ENCODE measurements around the gene C15orf62.

C15orf62 gene

GRCh38 chr15:40773496-40773895 is 3.7 kb downstream of the C15orf62 start (continued):
- TF ChIP-seq ZNF776 (tag by site-specific recombination; IDR thresholded peaks at IDR 0.05; ENCODE audit: borderline replicate concordance): no peak
- no peak for TF ChIP-seq ZNF292 (tag by site-specific recombination; IDR thresholded peaks at IDR 0.05; ENCODE audit: borderline replicate concordance, low read depth)
- no peak for TF ChIP-seq ZNF10 (tag by site-specific recombination; IDR thresholded peaks at IDR 0.05)
- TF ChIP-seq ZNF830 (tag by site-specific recombination; IDR thresholded peaks at IDR 0.05; ENCODE audit: low read depth): no peak
- TF ChIP-seq REST (tag by site-specific recombination; IDR thresholded peaks at IDR 0.05): no peak
- no peak for TF ChIP-seq ZNF404 (tag by site-specific recombination; IDR thresholded peaks at IDR 0.05)
- TF ChIP-seq ZNF791 (tag by site-specific recombination; IDR thresholded peaks at IDR 0.05): no peak
- no peak for TF ChIP-seq MEIS1 (CRISPR knock-in tag; IDR thresholded peaks at IDR 0.05; ENCODE audit: borderline replicate concordance)
- no peak for TF ChIP-seq ZNF837 (tag by site-specific recombination; IDR thresholded peaks at IDR 0.05)
- TF ChIP-seq, protein P1, sequence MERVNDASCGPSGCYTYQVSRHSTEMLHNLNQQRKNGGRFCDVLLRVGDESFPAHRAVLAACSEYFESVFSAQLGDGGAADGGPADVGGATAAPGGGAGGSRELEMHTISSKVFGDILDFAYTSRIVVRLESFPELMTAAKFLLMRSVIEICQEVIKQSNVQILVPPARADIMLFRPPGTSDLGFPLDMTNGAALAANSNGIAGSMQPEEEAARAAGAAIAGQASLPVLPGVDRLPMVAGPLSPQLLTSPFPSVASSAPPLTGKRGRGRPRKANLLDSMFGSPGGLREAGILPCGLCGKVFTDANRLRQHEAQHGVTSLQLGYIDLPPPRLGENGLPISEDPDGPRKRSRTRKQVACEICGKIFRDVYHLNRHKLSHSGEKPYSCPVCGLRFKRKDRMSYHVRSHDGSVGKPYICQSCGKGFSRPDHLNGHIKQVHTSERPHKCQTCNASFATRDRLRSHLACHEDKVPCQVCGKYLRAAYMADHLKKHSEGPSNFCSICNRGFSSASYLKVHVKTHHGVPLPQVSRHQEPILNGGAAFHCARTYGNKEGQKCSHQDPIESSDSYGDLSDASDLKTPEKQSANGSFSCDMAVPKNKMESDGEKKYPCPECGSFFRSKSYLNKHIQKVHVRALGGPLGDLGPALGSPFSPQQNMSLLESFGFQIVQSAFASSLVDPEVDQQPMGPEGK (tag by site-specific recombination; IDR thresholded peaks at IDR 0.05): no peak
- no peak for TF ChIP-seq ZSCAN16 (tag by site-specific recombination; IDR thresholded peaks at IDR 0.05)

GRCh38 chr15:40773902-40774301 is 4.1 kb downstream of the C15orf62 start:
- CTCF ChIA-PET: interaction anchor here (1.6 kb wide), 1 partner anchor 8 kb away, joined by 4 read pairs; no protein-coding TSS in a partner anchor
- TF ChIP-seq, protein P2, sequence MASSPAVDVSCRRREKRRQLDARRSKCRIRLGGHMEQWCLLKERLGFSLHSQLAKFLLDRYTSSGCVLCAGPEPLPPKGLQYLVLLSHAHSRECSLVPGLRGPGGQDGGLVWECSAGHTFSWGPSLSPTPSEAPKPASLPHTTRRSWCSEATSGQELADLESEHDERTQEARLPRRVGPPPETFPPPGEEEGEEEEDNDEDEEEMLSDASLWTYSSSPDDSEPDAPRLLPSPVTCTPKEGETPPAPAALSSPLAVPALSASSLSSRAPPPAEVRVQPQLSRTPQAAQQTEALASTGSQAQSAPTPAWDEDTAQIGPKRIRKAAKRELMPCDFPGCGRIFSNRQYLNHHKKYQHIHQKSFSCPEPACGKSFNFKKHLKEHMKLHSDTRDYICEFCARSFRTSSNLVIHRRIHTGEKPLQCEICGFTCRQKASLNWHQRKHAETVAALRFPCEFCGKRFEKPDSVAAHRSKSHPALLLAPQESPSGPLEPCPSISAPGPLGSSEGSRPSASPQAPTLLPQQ (tag by site-specific recombination; IDR thresholded peaks at IDR 0.05): no peak
- no peak for TF ChIP-seq ZNF677 (tag by site-specific recombination; IDR thresholded peaks at IDR 0.05)
- TF ChIP-seq ZNF785 (tag by site-specific recombination; IDR thresholded peaks at IDR 0.05): no peak
- no peak for TF ChIP-seq ZNF610 (tag by site-specific recombination; IDR thresholded peaks at IDR 0.05; ENCODE audit: borderline replicate concordance)
- no peak for TF ChIP-seq ZNF391 (tag by site-specific recombination; IDR thresholded peaks at IDR 0.05; ENCODE audit: borderline replicate concordance, low read depth)
- TF ChIP-seq SETDB1 (IDR thresholded peaks at IDR 0.05; ENCODE audit: insufficient read length, low read length): no peak
- TF ChIP-seq BCL6B (tag by site-specific recombination; IDR thresholded peaks at IDR 0.05): no peak
- no peak for TF ChIP-seq ZNF335 (tag by site-specific recombination; conservative IDR thresholded peaks at IDR 0.05)
- no peak for TF ChIP-seq ZNF274 (IDR thresholded peaks at IDR 0.05; ENCODE audit: low read length)
- TF ChIP-seq ZNF274 (tag by site-specific recombination; IDR thresholded peaks at IDR 0.05; ENCODE audit: borderline replicate concordance): no peak
- TF ChIP-seq ZBTB48 (tag by site-specific recombination; IDR thresholded peaks at IDR 0.05): no peak
- no peak for TF ChIP-seq ZNF404 (tag by site-specific recombination; IDR thresholded peaks at IDR 0.05)
- POLR2A ChIA-PET: no interaction called here
- Histone ChIP-seq H3K4me1 (ENCODE audit: control insufficient read depth, insufficient read depth, low read length) (peaks cover 11% of the 10 kb centered on the region), H3K27ac (ENCODE audit: extremely low read depth, low read depth, low read length) (no peak overlapping the region), H3K36me3 (ENCODE audit: control insufficient read depth in 2 of 2, insufficient read depth in 1 of 2, low read length in 2 of 2) (peaks cover 12 to 52% of the 10 kb centered on the region in 2 experiments; a peak in 2 of 3 replicates), H3K4me3 (ENCODE audit: low read depth, low read length) (no peak overlapping the region), H3K9me3 (ENCODE audit: control insufficient read depth, insufficient read depth, low read depth, low read length) (no peaks in the 10 kb centered on the region)

All from HEK293 (cell line).